ENCODE data around the gene OR51B2.
"Not testable (repeated sequence)": the region's sequence is repeated elsewhere in the genome, so short reads cannot be mapped to it uniquely, and the experiment has no call there.

OR51B2 gene

GRCh38 chr11:5310423-5310822 is 13.7 kb downstream of the OR51B2 start:
- DNase-seq = no peak

GRCh38 chr11:5307256-5308019 is 16.7 kb downstream of the OR51B2 start:
- DNase-seq = no peak

GRCh38 chr11:5304046-5304445 is 20.1 kb downstream of the OR51B2 start:
- DNase-seq = peak; percentile 21

GRCh38 chr11:5303626-5304025 is 20.5 kb downstream of the OR51B2 start:
- no peak for DNase-seq

GRCh38 chr11:5301846-5302245 is 22.3 kb downstream of the OR51B2 start, which contains the start of gene OR51B4:
Gene OR51B4 (minus strand): TSS chr11:5301946. CDS start chr11:5301946, 0 bp downstream.
- DNase-seq = no peak

GRCh38 chr11:5300251-5300650 is 23.8 kb downstream of the OR51B2 start:
- no peak for DNase-seq

GRCh38 chr11:5298451-5298850 is 25.6 kb downstream of the OR51B2 start:
- no peak for DNase-seq

GRCh38 chr11:5297721-5298323 is 26.3 kb downstream of the OR51B2 start:
- no peak for DNase-seq

- DNase-seq = not testable (repeated sequence)
These were observed 29.6 kb downstream of the OR51B2 start for GRCh38 chr11:5294342-5294995.

GRCh38 chr11:5293028-5293427 is 31.1 kb downstream of the OR51B2 start:
- DNase-seq = peak; percentile 8

- DNase-seq = peak; percentile 21
These were observed 32.8 kb downstream of the OR51B2 start for GRCh38 chr11:5291207-5291838.

- DNase-seq = no peak
These were observed 34.0 kb downstream of the OR51B2 start for GRCh38 chr11:5290106-5290505.

GRCh38 chr11:5289696-5290095 is 34.4 kb downstream of the OR51B2 start:
- DNase-seq = peak; percentile 20

GRCh38 chr11:5288906-5289550 is 35.1 kb downstream of the OR51B2 start:
- DNase-seq = peak; percentile 37

- DNase-seq = no peak
These were observed 35.8 kb downstream of the OR51B2 start for GRCh38 chr11:5288108-5288905.

- no peak for DNase-seq
These were observed 37.2 kb downstream of the OR51B2 start for GRCh38 chr11:5286901-5287300.

- no peak for DNase-seq
These were observed 37.7 kb downstream of the OR51B2 start for GRCh38 chr11:5286351-5286750.

- DNase-seq = no peak
These were observed 38.3 kb downstream of the OR51B2 start for GRCh38 chr11:5285703-5286340.

- no peak for DNase-seq
These were observed 39.5 kb downstream of the OR51B2 start for GRCh38 chr11:5284637-5285036.

- DNase-seq = no peak
These were observed 40.2 kb downstream of the OR51B2 start for GRCh38 chr11:5283882-5284281.

GRCh38 chr11:5283086-5283485 is 41.0 kb downstream of the OR51B2 start:
- no peak for DNase-seq

- no peak for DNase-seq
These were observed 41.5 kb downstream of the OR51B2 start for GRCh38 chr11:5282628-5283027.

All from fibroblast of skin of right biceps (primary cell).